Keratinocyte (primary cell): ENCODE results near the gene AP5B1.

Experiments used
- CTCF ChIP-seq, 3 experiments: IDR thresholded peaks in 1 of 3; conservative IDR thresholded peaks in 1 of 3; optimal IDR thresholded peaks in 1 of 3; 2 replicates in 2 of 3; 3 replicates in 1 of 3; pipeline versions ENCODE3 to v1.5.1; 2011; ENCODE audit warnings: low read length in 3 of 3, mild to moderate bottlenecking in 3 of 3, moderate library complexity in 2 of 3, control low read depth in 1 of 3, inconsistent platforms in 1 of 3; ENCODE audit not compliant: insufficient read depth in 2 of 3; ENCODE audit errors: extremely low read depth in 1 of 3
- EZH2 ChIP-seq: IDR thresholded peaks from one replicate; pipeline ENCODE4 v1.6.1; 2012; ENCODE audit warnings: inconsistent platforms, mild to moderate bottlenecking, low read length, moderate library complexity

GRCh38 chr11:65779669-65779918, 1.2 kb downstream of the AP5B1 start:
- TF ChIP-seq CTCF (optimal IDR thresholded peaks at IDR 0.05 in 1 of 3, IDR thresholded peaks at IDR 0.05 in 1 of 3, conservative IDR thresholded peaks at IDR 0.05 in 1 of 3; ENCODE audit: extremely low read depth in 1 of 3, insufficient read depth in 2 of 3, low read length in 3 of 3) (no peak), EZH2 (no peak)
